HepG2 (cell line): ENCODE results near the gene SMURF2. TPM values are rescaled to one million over a fixed set of nuclear protein-coding genes. Genes with fewer than 3 reads are reported as not detected.

Experiments
- HMGA1 ChIP-seq: sonication (generic); formaldehyde crosslinking; conservative IDR thresholded peaks from 2 replicates; pipeline ENCODE4 v1.4.0; 2020; ENCODE audit warnings: missing genetic modification reagents
- HNRNPH1 ChIP-seq: fragments of 200-400 bp; formaldehyde crosslinking; optimal IDR thresholded peaks from 2 replicates; pipeline ENCODE3; 2017; ENCODE audit warnings: mild to moderate bottlenecking, low read depth, low read length
- HNRNPK ChIP-seq: fragments of 200-400 bp; formaldehyde crosslinking; IDR thresholded peaks from 2 replicates; pipeline ENCODE4 v1.6.1; 2018; ENCODE audit warnings: low read length, low read depth, moderate library complexity, mild to moderate bottlenecking; ENCODE audit not compliant: poor library complexity, severe bottlenecking
- NFRKB ChIP-seq: fragments of 450-650 bp; IDR thresholded peaks from 2 replicates; pipeline ENCODE4 v1.6.1; 2017
- NR3C1 ChIP-seq: sonication (generic); formaldehyde crosslinking; IDR thresholded peaks from 2 replicates; pipeline ENCODE4 v1.4.0; 2020; ENCODE audit warnings: missing genetic modification reagents
- POGZ ChIP-seq: sonication (generic); formaldehyde crosslinking; IDR thresholded peaks from 2 replicates; pipeline ENCODE4 v1.4.0; 2020; ENCODE audit warnings: mild to moderate bottlenecking, missing genetic modification reagents
- TP53 ChIP-seq: sonication (generic); formaldehyde crosslinking; conservative IDR thresholded peaks from 2 replicates; pipeline ENCODE4 v1.4.0; 2020; ENCODE audit warnings: missing genetic modification reagents
- ZBTB4 ChIP-seq: sonication (generic); formaldehyde crosslinking; IDR thresholded peaks from 2 replicates; pipeline ENCODE4 v1.4.0; 2020; ENCODE audit warnings: missing genetic modification reagents, mild to moderate bottlenecking, borderline replicate concordance
- ZBTB46 ChIP-seq: sonication (generic); formaldehyde crosslinking; IDR thresholded peaks from 2 replicates; pipeline ENCODE4 v1.4.0; 2020; ENCODE audit warnings: mild to moderate bottlenecking, missing genetic modification reagents, borderline replicate concordance
- ZFP82 ChIP-seq: sonication (generic); formaldehyde crosslinking; IDR thresholded peaks from 2 replicates; pipeline ENCODE4 v1.5.1; 2020; ENCODE audit warnings: mild to moderate bottlenecking, missing genetic modification reagents, borderline replicate concordance
- ZFY ChIP-seq: sonication (generic); formaldehyde crosslinking; IDR thresholded peaks from 2 replicates; pipeline ENCODE4 v1.4.0; 2020; ENCODE audit warnings: missing genetic modification reagents
- ZKSCAN8 ChIP-seq: IDR thresholded peaks from 2 replicates; pipeline ENCODE4 v1.6.1; 2016; ENCODE audit warnings: borderline replicate concordance, missing genetic modification reagents, missing compliant biosample characterization
- ZNF101 ChIP-seq: sonication (generic); formaldehyde crosslinking; IDR thresholded peaks from 2 replicates; pipeline ENCODE4 v1.4.0; 2020; ENCODE audit warnings: mild to moderate bottlenecking, low read depth, missing genetic modification reagents, borderline replicate concordance
- ZNF224 ChIP-seq: sonication (generic); formaldehyde crosslinking; IDR thresholded peaks from 2 replicates; pipeline ENCODE4 v1.5.0; 2020; ENCODE audit warnings: mild to moderate bottlenecking, missing genetic modification reagents
- ZNF275 ChIP-seq: sonication (generic); formaldehyde crosslinking; IDR thresholded peaks from 2 replicates; pipeline ENCODE4 v1.8.0; 2022; ENCODE audit warnings: missing genetic modification reagents, mild to moderate bottlenecking, inconsistent platforms, borderline replicate concordance
- ZNF276 ChIP-seq: sonication (generic); formaldehyde crosslinking; IDR thresholded peaks from 2 replicates; pipeline ENCODE4 v1.4.0; 2020; ENCODE audit warnings: mild to moderate bottlenecking, low read depth, missing genetic modification reagents
- ZNF770 ChIP-seq: sonication (generic); formaldehyde crosslinking; IDR thresholded peaks from 2 replicates; pipeline ENCODE4 v1.5.0; 2020; ENCODE audit warnings: mild to moderate bottlenecking, missing genetic modification reagents
- ZZZ3 ChIP-seq: sonication (generic); formaldehyde crosslinking; IDR thresholded peaks from 2 replicates; pipeline ENCODE4 v1.4.0; 2020; ENCODE audit warnings: missing genetic modification reagents, mild to moderate bottlenecking, borderline replicate concordance
- polyA plus RNA-seq, 8 experiments: library from polyadenylated mRNA; depleted of rRNA in 3 of 8; stranded (reverse) in 7 of 8; unstranded in 1 of 8; fragments of >200 nt; fragmentation: Illumina TruSeq in 4 of 8; extraction: Trizol in 4 of 8; gene quantifications; 2 replicates each; pipeline versions ENCODE4 v1.2.1 to v1.2.3, GENCODE V29; 2011 to 2016; ENCODE audit warnings: low read depth in 4 of 8, missing spikeins in 1 of 8, mixed read lengths in 1 of 8; ENCODE audit not compliant: insufficient read depth in 1 of 8
- total RNA-seq, 5 experiments: library from RNA; depleted of rRNA; stranded (reverse); fragments of >200 nt; fragmentation: Illumina TruSeq; extraction: Trizol; gene quantifications; 2 replicates each; pipeline ENCODE4 v1.2.3, GENCODE V29; 2016; ENCODE audit warnings: low read depth in 1 of 5

Gene SMURF2
- total and polyA plus RNA-seq, 2 of the 13 experiments (the other 11 are each of a cell fraction or from before 2014, with no cell fraction given) = 14.9 to 24.3 TPM

GRCh38 chr17:64505340-64506200 lies 156.5 kb downstream of the SMURF2 start (continued):
- TF ChIP-seq ZNF770 (CRISPR knock-in tag) (no peak), HMGA1 (no peak), ZKSCAN8 (CRISPR knock-in tag) (no peak), ZNF275 (CRISPR knock-in tag) (no peak), ZBTB4 (CRISPR knock-in tag) (no peak), ZFP82 (CRISPR knock-in tag) (no peak), ZNF101 (CRISPR knock-in tag) (no peak), ZZZ3 (CRISPR knock-in tag) (no peak), TP53 (CRISPR knock-in tag) (no peak), ZNF224 (CRISPR knock-in tag) (no peak), NR3C1 (CRISPR knock-in tag) (no peak), ZBTB46 (no peak), HNRNPK (no peak), NFRKB (peak; percentile 87), HNRNPH1 (no peak), ZFY (CRISPR knock-in tag) (no peak), ZNF276 (CRISPR knock-in tag) (0 out of 2 replicates have a peak, but pooled peaks have one; percentile 17), POGZ (CRISPR knock-in tag) (peak; percentile 52; the same call in 1 of the 2 replicates)
